A673 (cell line): ENCODE data around the gene MKRN2. TPM values are rescaled to one million over a fixed set of nuclear protein-coding genes. Genes with fewer than 3 reads are reported as not detected.

ENCODE experiments used
- BruUV-seq: library from RNA; stranded (reverse); fragments of 400-500 nt; replicated peaks from 2 replicates; lab custom pipeline; 2021; lab: Mats Ljungman, UMichigan
- CTCF ChIA-PET: fragments of 300-600 bp; sonication (Branson Sonifier 250); formaldehyde crosslinking; loops from one replicate; lab custom pipeline; 2022; ENCODE audit warnings: antibody characterized with exemption; lab: Charles Lee
- POLR2A ChIA-PET: fragments of 300-600 bp; sonication (Branson Sonifier 250); formaldehyde crosslinking; loops from one replicate; lab custom pipeline; 2022; ENCODE audit warnings: antibody characterized with exemption; ENCODE audit not compliant: low non-redundant PET; lab: Charles Lee
- DNase-seq: peaks from one replicate; pipeline ENCODE4 v3.0.0-alpha.2; 2015; ENCODE audit warnings: low spot score
- H3K27ac ChIP-seq: fragments of 200-600 bp; sonication (generic); 2 replicates; pipeline ENCODE4 v1.5.1; 2016; ENCODE audit warnings: mixed run types, low read depth, mild to moderate bottlenecking, mixed read lengths, antibody characterized with exemption, low read length; ENCODE audit not compliant: poor library complexity, severe bottlenecking
- H3K27me3 ChIP-seq: fragments of 200-600 bp; sonication (generic); replicated peaks from 2 replicates; pipeline ENCODE4 v1.6.1; 2017; ENCODE audit warnings: mixed run types, low read depth, mild to moderate bottlenecking, mixed read lengths, antibody characterized with exemption, low read length; ENCODE audit not compliant: insufficient read depth, poor library complexity
- H3K36me3 ChIP-seq: fragments of 200-600 bp; sonication (generic); 2 replicates; pipeline ENCODE4 v1.6.1; 2016; ENCODE audit warnings: mixed run types, mild to moderate bottlenecking, mixed read lengths, antibody characterized with exemption, low read length; ENCODE audit not compliant: insufficient read depth, poor library complexity, severe bottlenecking
- H3K4me1 ChIP-seq: fragments of 200-600 bp; sonication (generic); 2 replicates; pipeline ENCODE4 v1.6.1; 2017; ENCODE audit warnings: mixed run types, mild to moderate bottlenecking, mixed read lengths, antibody characterized with exemption, low read length; ENCODE audit not compliant: insufficient read depth, poor library complexity, severe bottlenecking
- H3K4me3 ChIP-seq: fragments of 200-600 bp; sonication (generic); 2 replicates; pipeline ENCODE4 v1.5.1; 2016; ENCODE audit warnings: low read depth, mixed run types, mild to moderate bottlenecking, mixed read lengths, low read length; ENCODE audit not compliant: poor library complexity, severe bottlenecking
- H3K9me3 ChIP-seq: fragments of 200-600 bp; sonication (generic); 2 replicates; pipeline ENCODE4 v1.6.1; 2016; ENCODE audit warnings: mixed run types, low read depth, mild to moderate bottlenecking, mixed read lengths, antibody characterized with exemption, low read length; ENCODE audit not compliant: poor library complexity, severe bottlenecking
- CTCF ChIP-seq: fragments of 300-800, 200-600 bp; sonication (generic); conservative IDR thresholded peaks from 2 replicates; pipeline ENCODE4 v1.5.1; 2017; ENCODE audit warnings: low read depth, mild to moderate bottlenecking, antibody characterized with exemption, low read length, moderate library complexity, mixed read lengths
- EZH2 ChIP-seq: fragments of 200-600 bp; sonication (generic); IDR thresholded peaks from 2 replicates; pipeline ENCODE4 v1.6.1; 2017; ENCODE audit warnings: borderline replicate concordance, low read depth, mild to moderate bottlenecking, mixed read lengths, antibody characterized with exemption, low read length; ENCODE audit not compliant: poor library complexity, severe bottlenecking
- intact Hi-C: fragments of 100-400 bp; cut with micrococcal nuclease; formaldehyde crosslinking; loops from one replicate; pipeline ENCODE4 v1.10.0; 2022; ENCODE audit not compliant: unreplicated experiment
- total RNA-seq: library from RNA; stranded (reverse); gene quantifications from 2 replicates; pipeline ENCODE4 v1.2.3, GENCODE V29; 2021

The MKRN2 gene
- total RNA-seq, 1 experiment from 2014 or later = 47.3 TPM

DNA sequence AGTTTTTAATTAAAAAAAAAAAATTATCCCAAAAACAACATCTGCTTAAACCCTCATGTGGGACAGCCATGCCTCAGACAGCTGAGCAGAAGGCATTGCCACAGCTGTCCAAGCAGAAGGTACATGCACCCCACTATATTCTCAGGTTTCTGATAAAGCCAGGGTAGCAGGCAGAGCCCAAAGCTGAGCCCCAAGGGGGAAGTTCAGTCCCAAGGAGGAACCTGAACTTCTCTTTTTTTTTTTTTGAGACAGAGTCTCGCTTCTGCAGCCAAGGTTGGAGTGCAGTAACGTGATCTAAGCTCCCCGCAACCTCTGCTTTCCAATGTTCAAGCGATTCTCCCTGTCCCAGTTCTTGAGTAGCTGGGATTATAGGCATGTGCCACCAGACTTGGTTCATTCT is 33.2 kb downstream of the MKRN2 start:
- no peaks in the 10 kb centered on the region for H3K4me1 ChIP-seq
- intact Hi-C loops = no loop called here
- H3K9me3 ChIP-seq = no peaks in the 10 kb centered on the region
- no peak overlapping the region for H3K4me3 ChIP-seq
- H3K36me3 ChIP-seq = peaks cover 75% of the 10 kb centered on the region
- TF ChIP-seq EZH2 = no peak
- TF ChIP-seq CTCF = no peak
- POLR2A ChIA-PET = no interaction called here
- no TSS peak for BruUV-seq
- H3K27ac ChIP-seq = no peak overlapping the region
- H3K27me3 ChIP-seq = no peaks in the 10 kb centered on the region
- DNase-seq = no peak
- CTCF ChIA-PET = no interaction called here

GRCh38 chr3:12591456-12591855 is 34.6 kb downstream of the MKRN2 start:
- peaks cover 70% of the 10 kb centered on the region for H3K36me3 ChIP-seq
- POLR2A ChIA-PET = no interaction called here

GRCh38 chr3:12591997-12592715 is 35.3 kb downstream of the MKRN2 start:
- no peaks in the 10 kb centered on the region for H3K9me3 ChIP-seq
- ChIA-PET POLR2A (no interaction called here), CTCF (interaction anchor here (0.7 kb wide), 1 partner anchor 17 kb away, joined by 5 read pairs; no protein-coding TSS in a partner anchor)
- no peak overlapping the region for H3K4me3 ChIP-seq
- no TSS peak for BruUV-seq
- intact Hi-C loops = no loop called here
- TF ChIP-seq EZH2 (no peak), CTCF (no peak)
- H3K27me3 ChIP-seq = no peaks in the 10 kb centered on the region
- no peak overlapping the region for H3K27ac ChIP-seq
- no peak for DNase-seq
- peaks cover 67% of the 10 kb centered on the region for H3K36me3 ChIP-seq
- H3K4me1 ChIP-seq = no peaks in the 10 kb centered on the region

More at GRCh38 chr3:12591456-12591855, 34.6 kb downstream of the MKRN2 start:
- intact Hi-C loops = no loop called here
- no peak for DNase-seq
- CTCF ChIA-PET = no interaction called here
- Histone ChIP-seq H3K27ac (no peak overlapping the region), H3K27me3 (no peaks in the 10 kb centered on the region), H3K4me3 (no peak overlapping the region), H3K9me3 (no peaks in the 10 kb centered on the region), H3K4me1 (no peaks in the 10 kb centered on the region)
- TF ChIP-seq CTCF (no peak), EZH2 (no peak)
- BruUV-seq = no TSS peak
